ENCODE data around the gene RAB22A. TPM values are rescaled to one million over a fixed set of nuclear protein-coding genes. Genes with fewer than 3 reads are reported as not detected.

RAB22A gene
- polyA plus RNA-seq, 1 donor (not counting 4 experiments of a cell fraction or from before 2014, with no cell fraction given) = 22.9 TPM

GRCh38 chr20:58384821-58385220, 75.3 kb downstream of the RAB22A start:
- TF ChIP-seq CTCF (optimal IDR thresholded peaks at IDR 0.05 in 1 of 3, IDR thresholded peaks at IDR 0.05 in 1 of 3, conservative IDR thresholded peaks at IDR 0.05 in 1 of 3; ENCODE audit: extremely low read depth in 1 of 3, insufficient read depth in 2 of 3, low read length in 3 of 3) = no peak
- TF ChIP-seq EZH2 (IDR thresholded peaks at IDR 0.05; ENCODE audit: low read length) = no peak
- DNase-seq (ENCODE audit: low read depth, low spot score) (no peak), FAIRE-seq (no peak)
- Histone ChIP-seq H3K4me1 (ENCODE audit: control insufficient read depth, extremely low read depth, insufficient read depth, low read length) (peaks cover 2% of the 10 kb centered on the region), H3K9me3 (ENCODE audit: control insufficient read depth, low read depth, low read length) (no peaks in the 10 kb centered on the region), H3K4me2 (ENCODE audit: control insufficient read depth, extremely low read depth, insufficient read depth, low read depth, low read length) (no peak overlapping the region), H4K20me1 (ENCODE audit: control insufficient read depth, extremely low read depth, insufficient read depth, low read length) (no peaks in the 10 kb centered on the region), H3K4me3 (ENCODE audit: control insufficient read depth in 2 of 3, extremely low read depth in 1 of 3, insufficient read depth in 2 of 3, low read depth in 1 of 3, low read length in 3 of 3) (no peak overlapping the region), H3K79me2 (ENCODE audit: control insufficient read depth, insufficient read depth, low read length) (peaks cover 7% of the 10 kb centered on the region), H3K27me3 (ENCODE audit: control insufficient read depth, extremely low read depth, insufficient read depth, low read length) (no peaks in the 10 kb centered on the region), H3K9ac (ENCODE audit: control insufficient read depth, extremely low read depth, insufficient read depth, low read length) (no peak overlapping the region), H3K36me3 (ENCODE audit: control insufficient read depth in 2 of 2, extremely low read depth in 1 of 2, insufficient read depth in 2 of 2, low read length in 2 of 2) (no peaks in the 10 kb centered on the region), H3K27ac (ENCODE audit: control insufficient read depth, insufficient read depth, low read length) (no peak overlapping the region), H3K9me1 (ENCODE audit: control insufficient read depth, extremely low read depth, insufficient read depth, low read length) (no peaks in the 10 kb centered on the region), H2AFZ (ENCODE audit: control insufficient read depth, low read length) (no peak overlapping the region)
- dilution Hi-C loops (cut with MboI; ENCODE audit: extremely low pct_ligation_motif_present, low sequenced_read_pairs) = no loop called here

- Histone ChIP-seq H3K27ac (ENCODE audit: control insufficient read depth, insufficient read depth, low read length) (no peak overlapping the region), H3K9me1 (ENCODE audit: control insufficient read depth, extremely low read depth, insufficient read depth, low read length) (no peaks in the 10 kb centered on the region), H3K9ac (ENCODE audit: control insufficient read depth, extremely low read depth, insufficient read depth, low read length) (no peak overlapping the region), H3K79me2 (ENCODE audit: control insufficient read depth, insufficient read depth, low read length) (peaks cover 40% of the 10 kb centered on the region), H2AFZ (ENCODE audit: control insufficient read depth, low read length) (peak overlapping the region; percentile 67), H3K9me3 (ENCODE audit: control insufficient read depth, low read depth, low read length) (no peaks in the 10 kb centered on the region), H4K20me1 (ENCODE audit: control insufficient read depth, extremely low read depth, insufficient read depth, low read length) (no peaks in the 10 kb centered on the region), H3K27me3 (ENCODE audit: control insufficient read depth, extremely low read depth, insufficient read depth, low read length) (no peaks in the 10 kb centered on the region), H3K36me3 (ENCODE audit: control insufficient read depth in 2 of 2, extremely low read depth in 1 of 2, insufficient read depth in 2 of 2, low read length in 2 of 2) (peaks cover 6 to 18% of the 10 kb centered on the region in 2 experiments), H3K4me3 (ENCODE audit: control insufficient read depth in 2 of 3, extremely low read depth in 1 of 3, insufficient read depth in 2 of 3, low read depth in 1 of 3, low read length in 3 of 3) (peak overlapping the region in 2 of 3 experiments; percentile 64 to 89), H3K4me1 (ENCODE audit: control insufficient read depth, extremely low read depth, insufficient read depth, low read length) (peaks cover 21% of the 10 kb centered on the region), H3K4me2 (ENCODE audit: control insufficient read depth, extremely low read depth, insufficient read depth, low read depth, low read length) (peak overlapping the region; percentile 74)
- DNase-seq (ENCODE audit: low read depth, low spot score) (no peak), FAIRE-seq (no peak)
- dilution Hi-C loops (cut with MboI; ENCODE audit: extremely low pct_ligation_motif_present, low sequenced_read_pairs) = no loop called here
- TF ChIP-seq CTCF (optimal IDR thresholded peaks at IDR 0.05 in 1 of 3, IDR thresholded peaks at IDR 0.05 in 1 of 3, conservative IDR thresholded peaks at IDR 0.05 in 1 of 3; ENCODE audit: extremely low read depth in 1 of 3, insufficient read depth in 2 of 3, low read length in 3 of 3) = no peak
- no peak for TF ChIP-seq EZH2 (IDR thresholded peaks at IDR 0.05; ENCODE audit: low read length)
These were observed 78.6 kb downstream of the RAB22A start for GRCh38 chr20:58388028-58388601.

Data from keratinocyte (primary cell).